NCI-H510A treated with DMSO at 0.1 percent for 48 hours (cell line): ENCODE measurements around the gene CD96.
A peak's percentile ranks its signal among the peaks of the same experiment; 100 is the strongest.
"Not testable (repeated sequence)": the region's sequence is repeated elsewhere in the genome, so short reads cannot be mapped to it uniquely, and the experiment has no call there.

Experiments
- DNase-seq: peaks from one replicate; lab custom pipeline; 2025; lab: John Stamatoyannopoulos, UW

CD96 gene, protein sequence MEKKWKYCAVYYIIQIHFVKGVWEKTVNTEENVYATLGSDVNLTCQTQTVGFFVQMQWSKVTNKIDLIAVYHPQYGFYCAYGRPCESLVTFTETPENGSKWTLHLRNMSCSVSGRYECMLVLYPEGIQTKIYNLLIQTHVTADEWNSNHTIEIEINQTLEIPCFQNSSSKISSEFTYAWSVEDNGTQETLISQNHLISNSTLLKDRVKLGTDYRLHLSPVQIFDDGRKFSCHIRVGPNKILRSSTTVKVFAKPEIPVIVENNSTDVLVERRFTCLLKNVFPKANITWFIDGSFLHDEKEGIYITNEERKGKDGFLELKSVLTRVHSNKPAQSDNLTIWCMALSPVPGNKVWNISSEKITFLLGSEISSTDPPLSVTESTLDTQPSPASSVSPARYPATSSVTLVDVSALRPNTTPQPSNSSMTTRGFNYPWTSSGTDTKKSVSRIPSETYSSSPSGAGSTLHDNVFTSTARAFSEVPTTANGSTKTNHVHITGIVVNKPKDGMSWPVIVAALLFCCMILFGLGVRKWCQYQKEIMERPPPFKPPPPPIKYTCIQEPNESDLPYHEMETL

GRCh38 chr3:111541911-111542483, at the start of gene CD96:
CD96 (plus strand) TSS chr3:111542197; CDS start chr3:111542249, 52 bp downstream.
- no peak for DNase-seq

DNA sequence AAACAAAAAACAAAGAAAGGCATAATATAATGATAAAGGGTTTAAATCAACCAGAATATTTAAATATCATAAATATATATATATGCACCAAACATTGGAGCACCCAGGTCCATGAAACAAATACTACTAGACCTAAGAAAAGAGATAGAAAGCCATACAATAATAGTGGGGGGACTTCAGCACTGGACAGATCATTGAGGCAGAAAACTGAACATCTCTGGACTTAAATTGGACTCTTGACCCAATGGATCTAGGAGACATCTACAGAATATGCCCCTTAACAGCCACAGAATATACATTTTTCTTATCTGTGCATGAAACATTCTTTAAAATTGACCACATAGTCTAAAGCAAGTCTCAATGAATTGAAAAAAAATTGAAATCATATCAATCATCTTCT, 48.7 kb upstream of the CD96 start:
- no peak for DNase-seq

- DNase-seq: no peak
These were observed 45.0 kb upstream of the CD96 start for GRCh38 chr3:111496894-111497559.

- no peak for DNase-seq
These were observed 44.0 kb upstream of the CD96 start for GRCh38 chr3:111498022-111498421.

- DNase-seq: no peak
These were observed 35.6 kb upstream of the CD96 start for GRCh38 chr3:111506435-111506834.

DNA sequence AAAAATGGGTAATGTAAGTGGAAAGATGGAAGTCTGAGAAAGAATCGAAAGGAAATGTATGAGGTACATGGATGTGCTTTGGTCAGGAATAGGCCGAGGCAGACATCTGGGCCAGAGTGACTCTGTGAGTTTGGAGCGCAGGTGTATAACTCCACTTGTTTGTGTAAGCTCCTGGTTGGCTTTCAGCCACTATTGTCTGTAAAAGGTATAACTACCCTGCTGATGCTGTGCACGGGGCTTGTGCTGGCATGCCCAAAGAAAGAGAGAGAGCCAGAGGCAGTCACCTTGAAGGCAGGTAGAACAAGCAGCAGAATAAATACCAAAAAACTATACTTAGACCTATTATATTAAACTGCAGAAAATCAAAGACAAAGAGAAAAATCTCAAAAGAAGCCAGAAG, 32.7 kb upstream of the CD96 start:
- DNase-seq: peak; percentile 35

DNA sequence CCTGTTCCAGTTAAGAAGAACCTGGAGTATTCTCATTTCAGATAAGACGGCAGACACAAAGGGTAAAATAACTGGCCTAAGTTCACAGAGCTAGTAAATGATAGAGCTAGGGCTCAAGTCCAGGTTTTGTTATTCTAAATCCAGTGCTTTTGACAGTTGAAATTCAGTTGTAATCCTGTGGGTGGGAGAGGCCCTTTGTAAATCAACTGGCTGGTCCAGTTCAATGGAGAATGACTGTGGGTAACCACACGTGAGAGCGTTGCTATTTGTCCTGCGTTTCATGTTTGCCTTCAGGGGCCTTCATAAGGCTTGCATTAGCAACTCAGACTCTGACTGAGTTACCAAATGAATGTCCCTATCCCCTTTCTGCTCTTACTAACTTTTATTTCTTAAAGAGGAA, 24.2 kb upstream of the CD96 start:
- no peak for DNase-seq

- DNase-seq: no peak
These were observed 22.7 kb upstream of the CD96 start for GRCh38 chr3:111519178-111519855.

GRCh38 chr3:111521891-111522290, 20.1 kb upstream of the CD96 start:
- DNase-seq: no peak

DNA sequence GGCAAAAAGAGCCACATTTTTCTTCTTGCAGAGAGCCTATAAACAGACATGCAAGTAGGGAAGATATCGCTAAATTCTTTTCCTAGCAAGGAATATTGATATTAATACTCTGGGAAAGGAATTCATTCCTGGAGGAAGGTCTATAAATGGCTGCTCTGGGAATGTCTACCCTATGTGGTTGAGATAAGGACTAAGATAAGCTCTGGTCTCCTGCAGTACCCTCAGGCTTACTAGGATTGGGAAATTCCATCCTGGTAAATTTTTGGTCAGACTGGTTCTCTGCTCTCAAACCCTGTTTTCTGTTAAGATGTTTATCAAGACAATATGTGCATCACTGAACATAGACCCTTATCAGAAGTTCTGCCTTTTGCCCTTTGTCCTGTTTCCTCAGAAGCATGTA, 17.5 kb upstream of the CD96 start:
- not testable (repeated sequence) for DNase-seq

- DNase-seq: no peak
These were observed 10.6 kb upstream of the CD96 start for GRCh38 chr3:111531446-111531845.

DNA sequence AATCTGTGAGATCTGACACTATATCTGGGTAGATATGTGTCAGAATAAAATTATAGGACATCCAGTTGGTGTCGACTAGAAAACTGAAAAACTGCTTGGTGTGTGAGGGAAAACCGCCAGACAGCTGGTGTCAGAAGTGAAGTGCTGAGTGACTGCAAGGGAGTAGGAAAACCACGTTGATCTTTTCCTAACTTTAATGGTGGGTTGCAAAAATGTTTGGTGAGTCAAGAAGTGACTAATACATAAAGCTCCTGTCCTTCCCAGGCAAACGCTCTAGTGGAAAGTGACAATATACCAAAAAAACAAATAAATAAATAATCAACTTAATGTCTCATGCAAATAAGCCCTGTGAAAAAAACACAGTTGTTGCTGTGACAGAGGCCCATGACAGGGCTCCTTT, 7.3 kb upstream of the CD96 start:
- no peak for DNase-seq

DNA sequence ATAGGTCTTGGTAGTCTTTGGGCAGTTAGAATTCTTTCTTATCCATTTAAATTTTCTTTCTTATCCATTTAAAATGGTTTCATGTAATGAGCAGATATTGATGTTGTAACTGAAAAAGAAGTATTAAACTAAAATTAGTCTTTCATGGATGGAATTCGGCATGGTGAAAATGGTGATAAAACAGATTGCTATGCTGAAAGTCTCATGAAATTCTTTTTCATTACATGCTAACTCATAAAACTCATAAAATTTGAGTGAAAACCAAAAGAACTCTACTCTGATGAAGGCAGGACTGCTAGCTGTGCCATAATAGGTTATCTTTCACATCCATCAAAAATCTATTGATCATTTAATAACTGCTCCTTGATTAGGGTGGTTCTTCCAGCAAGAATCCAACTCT, 3.9 kb upstream of the CD96 start:
- DNase-seq: no peak

DNA sequence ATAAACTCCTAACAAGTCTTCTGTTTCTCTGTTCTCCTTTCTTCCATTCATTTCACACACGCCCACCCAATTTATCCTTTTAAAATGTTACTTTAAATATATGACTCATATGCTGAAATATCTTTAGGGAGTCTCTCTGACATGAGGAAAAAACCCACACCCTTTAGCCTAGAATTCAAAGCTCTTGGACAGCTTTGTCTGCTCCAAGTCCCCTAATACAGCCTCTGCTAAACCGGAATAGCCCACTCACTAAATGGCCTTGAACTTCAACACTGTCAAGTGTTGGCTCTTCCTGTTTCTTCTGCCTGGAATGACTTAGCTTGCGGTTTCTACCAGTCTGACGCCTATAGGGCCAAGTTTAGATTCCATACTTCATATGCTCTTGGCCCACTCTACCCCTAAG, 3.3 kb upstream of the CD96 start:
- DNase-seq: no peak

GRCh38 chr3:111539351-111540331, 2.4 kb upstream of the CD96 start:
- peak; percentile 48 for DNase-seq

DNA sequence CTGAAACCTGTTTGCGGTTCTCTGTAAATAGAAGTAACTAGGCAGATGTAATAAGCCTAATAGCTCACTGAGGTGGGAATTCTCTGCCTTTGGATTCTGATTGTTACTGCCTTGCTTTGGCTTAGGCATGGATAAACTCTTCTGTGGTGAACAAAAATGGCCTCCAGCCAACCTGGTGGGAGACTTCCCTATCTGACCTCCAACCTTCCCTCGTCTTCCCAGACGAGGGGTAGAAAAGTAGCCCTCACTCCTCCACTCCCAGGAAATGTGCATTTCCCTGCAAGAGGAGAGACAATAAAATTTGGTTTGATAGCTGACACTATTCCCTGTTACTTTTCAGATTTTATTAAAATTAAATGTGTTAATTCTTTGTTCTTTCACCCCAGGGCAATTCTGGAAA, 606 bp upstream of the CD96 start:
- DNase-seq: no peak

- no peak for DNase-seq
These were observed 759 bp downstream of the CD96 start for GRCh38 chr3:111542611-111543300.

- DNase-seq: no peak
These were observed 3.4 kb downstream of the CD96 start for GRCh38 chr3:111545349-111545748.

DNA sequence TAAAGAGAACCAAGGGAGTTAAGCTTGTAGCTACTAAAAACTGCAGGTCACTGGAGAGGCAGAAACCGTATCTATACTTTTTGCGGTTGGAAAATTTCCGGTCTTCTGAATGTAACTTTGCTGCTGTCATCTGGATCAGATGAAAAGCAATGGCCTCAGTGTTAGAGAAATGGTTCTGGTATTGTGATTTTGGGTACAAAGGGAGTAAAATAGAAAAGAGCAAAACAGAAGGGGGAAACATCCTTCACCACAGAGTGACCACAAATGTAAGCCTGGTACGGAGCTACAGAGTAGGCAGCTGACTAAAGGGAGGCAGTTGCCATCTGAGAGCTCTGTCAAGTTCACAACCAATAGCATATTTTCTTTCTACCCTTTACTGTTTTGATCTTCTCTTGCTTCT, 5.6 kb downstream of the CD96 start:
- no peak for DNase-seq

DNA sequence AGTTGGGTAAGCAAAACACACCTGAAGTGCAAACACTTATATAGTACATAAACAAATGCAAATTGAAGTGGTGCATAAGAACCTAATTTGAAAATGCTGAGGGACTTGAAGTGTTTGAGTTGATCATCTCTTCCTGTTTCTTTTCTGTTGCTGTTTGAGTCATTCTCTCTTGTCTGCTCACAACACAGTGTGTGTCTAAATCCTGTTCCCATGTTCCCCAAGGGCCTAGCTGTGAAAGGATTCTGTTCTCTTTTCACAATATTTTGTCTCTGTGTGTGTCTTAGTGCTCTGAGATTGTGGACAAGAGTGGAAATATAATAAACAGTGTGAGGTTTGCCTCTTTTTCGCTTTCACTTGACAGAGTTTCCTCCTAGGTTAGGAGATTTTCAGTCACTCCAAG, 6.1 kb downstream of the CD96 start:
- DNase-seq: peak; percentile 42

GRCh38 chr3:111548756-111549155, 6.8 kb downstream of the CD96 start:
- peak; percentile 35 for DNase-seq
